ENCODE results near the gene AMN1. TPM values are rescaled to one million over a fixed set of nuclear protein-coding genes. Genes with fewer than 3 reads are reported as not detected.
A peak's percentile ranks its signal among the peaks of the same experiment; 100 is the strongest.
"Not testable (repeated sequence)": the region's sequence is repeated elsewhere in the genome, so short reads cannot be mapped to it uniquely, and the experiment has no call there.

The AMN1 gene
- total RNA-seq, 4 donors from 2014 or later, result 6.5 to 10.5 (median 9.4) TPM

DNA sequence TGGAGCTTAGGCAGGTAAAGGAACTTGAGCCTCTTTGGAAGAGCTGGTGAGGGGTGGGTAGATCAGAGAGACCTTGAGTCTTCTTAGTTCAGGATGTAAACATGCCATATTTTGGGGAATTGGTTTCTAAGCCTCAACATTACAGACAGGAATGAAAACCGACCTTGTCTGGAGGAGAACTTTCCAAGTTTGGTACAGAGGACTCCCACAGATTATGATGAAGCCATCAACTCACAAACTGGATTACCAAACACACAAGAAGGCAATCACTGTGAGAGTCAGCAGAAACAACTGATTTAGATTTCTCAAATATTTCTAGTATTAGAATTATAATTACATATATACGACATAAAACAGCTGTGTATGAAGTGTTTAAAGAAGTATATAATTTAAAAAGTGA is 22.3 kb upstream of the AMN1 start:
- Histone ChIP-seq H3K27me3 (no peaks in the 10 kb centered on the region), H3K36me3 (no peaks in the 10 kb centered on the region), H3K9me3 (peaks cover 0 to 10% (median 0%) of the 10 kb centered on the region in 4 donors), H3K4me1 (peaks cover 0 to 14% (median 10%) of the 10 kb centered on the region in 4 donors), H3K4me3 (no peak overlapping the region), H3K27ac (no peak overlapping the region)
- WGBS, 2 donors, result 77 to 84% methylated on average over 2 of the region's 2 CpGs
- TF ChIP-seq POLR2A (IDR thresholded peaks at IDR 0.05) (no peak), EP300 (IDR thresholded peaks at IDR 0.05) (no peak)
- TF ChIP-seq, protein P1, sequence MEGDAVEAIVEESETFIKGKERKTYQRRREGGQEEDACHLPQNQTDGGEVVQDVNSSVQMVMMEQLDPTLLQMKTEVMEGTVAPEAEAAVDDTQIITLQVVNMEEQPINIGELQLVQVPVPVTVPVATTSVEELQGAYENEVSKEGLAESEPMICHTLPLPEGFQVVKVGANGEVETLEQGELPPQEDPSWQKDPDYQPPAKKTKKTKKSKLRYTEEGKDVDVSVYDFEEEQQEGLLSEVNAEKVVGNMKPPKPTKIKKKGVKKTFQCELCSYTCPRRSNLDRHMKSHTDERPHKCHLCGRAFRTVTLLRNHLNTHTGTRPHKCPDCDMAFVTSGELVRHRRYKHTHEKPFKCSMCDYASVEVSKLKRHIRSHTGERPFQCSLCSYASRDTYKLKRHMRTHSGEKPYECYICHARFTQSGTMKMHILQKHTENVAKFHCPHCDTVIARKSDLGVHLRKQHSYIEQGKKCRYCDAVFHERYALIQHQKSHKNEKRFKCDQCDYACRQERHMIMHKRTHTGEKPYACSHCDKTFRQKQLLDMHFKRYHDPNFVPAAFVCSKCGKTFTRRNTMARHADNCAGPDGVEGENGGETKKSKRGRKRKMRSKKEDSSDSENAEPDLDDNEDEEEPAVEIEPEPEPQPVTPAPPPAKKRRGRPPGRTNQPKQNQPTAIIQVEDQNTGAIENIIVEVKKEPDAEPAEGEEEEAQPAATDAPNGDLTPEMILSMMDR (IDR thresholded peaks at IDR 0.05), result no peak
- no peak for DNase-seq (ENCODE audit: low spot score in 2 of 2)

DNA sequence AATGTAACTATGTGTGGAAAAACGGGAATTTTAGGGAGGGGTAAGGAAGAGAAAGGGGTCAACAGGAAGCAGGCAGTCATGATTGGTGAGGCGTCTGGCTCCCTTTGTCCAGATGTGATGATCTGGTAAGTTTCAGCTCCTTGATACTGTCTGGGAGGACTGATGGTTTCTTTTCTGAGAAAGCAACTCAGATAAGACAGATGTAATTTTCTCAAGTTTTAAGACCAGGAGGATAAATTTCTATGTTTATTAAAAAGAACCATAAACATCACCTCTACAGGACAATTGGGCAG is 21.9 kb upstream of the AMN1 start:
- no peak for TF ChIP-seq POLR2A (IDR thresholded peaks at IDR 0.05)
- WGBS, 2 donors, result 36 to 63% methylated on average over 2 of the region's 2 CpGs

DNA sequence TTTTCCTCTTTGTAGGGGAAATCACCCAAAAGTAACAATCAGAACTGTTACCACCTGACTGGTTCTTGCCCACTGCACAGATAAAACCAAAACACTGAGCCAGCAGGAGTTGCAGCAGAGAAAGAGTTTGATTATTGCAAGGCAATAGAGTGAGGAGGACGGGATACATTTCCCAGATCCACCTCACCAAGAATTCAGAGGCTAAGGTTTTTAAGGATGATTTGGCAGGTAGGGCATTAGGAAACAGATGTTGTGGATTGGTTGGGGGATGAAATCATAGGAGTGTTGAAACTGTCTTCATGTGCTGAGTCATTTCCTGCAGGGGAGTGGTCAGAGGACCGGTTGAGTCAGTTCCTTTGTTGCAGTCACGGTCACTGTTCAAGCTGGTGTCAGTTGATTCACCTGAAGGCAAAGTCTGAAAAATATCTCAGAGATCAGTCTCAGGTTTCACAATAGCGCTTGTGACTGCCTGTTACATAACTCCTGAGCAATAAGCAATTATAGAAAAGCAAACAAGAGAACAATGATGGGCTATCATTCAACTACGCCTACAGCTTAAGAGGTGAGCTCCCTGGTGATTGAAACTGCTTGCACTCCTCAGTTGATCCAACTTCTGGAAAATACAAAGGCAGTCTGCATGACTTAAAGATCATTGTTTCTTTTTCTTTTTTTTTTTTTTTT is 20.3 kb upstream of the AMN1 start:
- DNase-seq (ENCODE audit: low spot score in 2 of 2), result peak in 1 of 2 donors; percentile 53
- WGBS, 2 donors, result 47 to 51% methylated on average over 5 of the region's 5 CpGs
- H3K27ac ChIP-seq, result peak overlapping the region in 2 of 4 donors; percentile 42 to 64

More for the DNA sequence above, 21.9 kb upstream of the AMN1 start:
- Histone ChIP-seq H3K9me3 (peaks cover 0 to 10% (median 0%) of the 10 kb centered on the region in 4 donors), H3K36me3 (no peaks in the 10 kb centered on the region), H3K27ac (no peak overlapping the region), H3K4me1 (peaks cover 0 to 14% (median 10%) of the 10 kb centered on the region in 4 donors), H3K27me3 (no peaks in the 10 kb centered on the region), H3K4me3 (no peak overlapping the region)
- DNase-seq (ENCODE audit: low spot score in 2 of 2), result no peak

DNA sequence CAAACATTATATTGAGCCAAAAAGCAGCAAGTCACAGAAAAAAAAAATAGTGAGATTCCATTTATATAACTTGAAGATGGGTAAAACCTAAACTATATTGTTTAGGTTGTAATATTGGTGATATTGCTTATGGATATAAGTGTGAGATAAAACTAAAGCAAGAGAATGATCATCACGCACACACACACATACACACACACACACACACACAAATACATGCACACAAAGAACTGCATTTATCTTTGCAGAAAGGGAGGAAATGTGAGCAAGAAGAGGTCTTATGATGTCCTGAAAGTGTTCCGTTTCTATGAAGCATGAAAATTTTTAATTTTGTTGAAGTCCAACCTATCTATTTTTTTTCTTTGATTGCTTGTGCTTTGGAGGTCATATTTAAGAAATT is 16.4 kb upstream of the AMN1 start:
- Histone ChIP-seq H3K36me3 (no peaks in the 10 kb centered on the region), H3K4me1 (peaks cover 0 to 16% (median 10%) of the 10 kb centered on the region in 4 donors), H3K4me3 (no peak overlapping the region), H3K27ac (no peak overlapping the region), H3K27me3 (no peaks in the 10 kb centered on the region), H3K9me3 (peaks cover 0 to 7% (median 0%) of the 10 kb centered on the region in 4 donors)
- no peak for DNase-seq (ENCODE audit: low spot score in 2 of 2)
- TF ChIP-seq, protein P1 (IDR thresholded peaks at IDR 0.05), result no peak
- 40 to 63% methylated on average over 2 of the region's 2 CpGs for WGBS, 2 donors

More for the DNA sequence above, 20.3 kb upstream of the AMN1 start:
- Histone ChIP-seq H3K4me3 (no peak overlapping the region), H3K4me1 (peaks cover 0 to 14% (median 10%) of the 10 kb centered on the region in 4 donors), H3K27me3 (no peaks in the 10 kb centered on the region), H3K36me3 (no peaks in the 10 kb centered on the region), H3K9me3 (peaks cover 0 to 10% (median 0%) of the 10 kb centered on the region in 4 donors)
- TF ChIP-seq, protein P1 (IDR thresholded peaks at IDR 0.05), result no peak
- TF ChIP-seq EP300 (IDR thresholded peaks at IDR 0.05) (peak in 1 of 2 donors; percentile 76), POLR2A (IDR thresholded peaks at IDR 0.05) (no peak)

DNA sequence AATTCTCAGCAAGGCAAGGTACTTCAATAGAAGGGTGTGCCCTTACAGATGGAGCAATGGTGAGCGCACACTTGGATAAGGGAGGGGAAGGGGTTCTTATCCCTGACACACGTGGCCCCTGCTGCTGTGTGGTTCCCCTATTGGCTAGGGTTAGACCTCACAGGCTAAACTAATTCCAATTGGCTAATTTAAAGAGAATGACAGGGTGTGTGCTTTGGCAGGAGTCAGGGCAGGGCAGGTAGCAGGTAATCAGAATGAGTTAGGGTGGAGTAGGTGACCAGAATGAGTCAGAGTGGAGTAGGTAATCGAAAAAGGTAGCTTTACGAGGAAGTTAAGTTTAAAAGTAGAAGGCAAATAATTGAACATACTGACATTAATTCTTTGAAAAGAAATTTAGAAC is 15.5 kb upstream of the AMN1 start:
- peaks cover 0 to 16% (median 10%) of the 10 kb centered on the region in 4 donors for H3K4me1 ChIP-seq
- H3K27me3 ChIP-seq, result not testable (repeated sequence)
- 87 to 90% methylated on average over 4 of the region's 4 CpGs for WGBS, 2 donors

DNA sequence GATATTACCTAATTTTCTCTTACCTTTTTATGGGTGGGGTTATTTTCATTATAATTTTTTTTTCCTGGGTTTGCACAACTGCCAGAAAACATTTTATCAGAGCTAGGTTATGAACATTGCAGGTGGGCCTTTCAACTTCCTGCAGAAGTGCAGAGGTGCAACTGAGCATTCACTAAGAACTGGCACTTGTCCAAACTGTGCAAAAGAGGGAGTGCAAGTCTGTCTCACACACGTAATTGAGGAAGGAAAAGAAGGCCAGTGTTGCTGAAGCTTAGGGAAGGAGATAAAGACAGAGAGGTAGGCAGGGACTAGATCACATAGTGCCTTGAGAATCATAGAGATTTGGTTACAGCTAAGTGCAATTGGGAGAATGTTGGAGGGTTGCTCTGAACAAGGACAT is 14.1 kb upstream of the AMN1 start:
- Histone ChIP-seq H3K27me3 (no peaks in the 10 kb centered on the region), H3K36me3 (no peaks in the 10 kb centered on the region), H3K27ac (no peak overlapping the region), H3K4me3 (no peak overlapping the region), H3K9me3 (no peaks in the 10 kb centered on the region), H3K4me1 (peaks cover 0 to 16% (median 9%) of the 10 kb centered on the region in 4 donors)
- TF ChIP-seq, protein P1 (IDR thresholded peaks at IDR 0.05), result no peak
- TF ChIP-seq POLR2A (IDR thresholded peaks at IDR 0.05), result no peak
- TF ChIP-seq EP300 (IDR thresholded peaks at IDR 0.05), result no peak
- no peak for DNase-seq (ENCODE audit: low spot score in 2 of 2)
- 16 to 19% methylated on average over 1 of the region's 1 CpG for whole genome bisulfite sequencing, 2 donors

More for the DNA sequence above, 15.5 kb upstream of the AMN1 start:
- H3K9me3 ChIP-seq; DNase-seq (ENCODE audit: low spot score in 2 of 2); H3K36me3 ChIP-seq; H3K4me3 ChIP-seq; H3K27ac ChIP-seq: not testable (repeated sequence)

Measured in tibial nerve (tissue), 4 donors.